ENCODE measurements around the gene ZCCHC10. TPM values are rescaled to one million over a fixed set of nuclear protein-coding genes. Genes with fewer than 3 reads are reported as not detected.

ZCCHC10 gene
- total and polyA plus RNA-seq, 2 donors (not counting 1 experiment from before 2014, with no cell fraction given): 7.4 to 33.1 TPM

DNA sequence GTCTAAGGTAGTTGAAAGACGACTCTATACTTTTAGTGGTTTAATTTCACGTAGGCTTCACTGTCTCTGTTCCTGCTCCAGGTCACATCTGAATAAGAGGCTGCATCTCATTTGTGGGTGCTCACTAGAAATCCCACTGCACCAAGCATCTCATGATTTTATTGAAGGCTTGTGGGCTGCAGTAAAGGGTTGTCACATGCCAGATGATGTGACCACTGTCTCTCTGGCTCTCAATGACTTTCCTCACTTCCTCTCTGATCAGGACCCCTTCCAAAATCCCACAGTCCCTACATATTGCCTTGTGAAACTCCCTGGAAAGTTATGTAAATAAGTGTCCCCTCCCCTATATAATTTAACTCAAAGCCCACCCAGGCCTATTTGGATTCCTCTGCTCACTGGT, 8.9 kb upstream of the ZCCHC10 start:
- TF ChIP-seq, protein P1, sequence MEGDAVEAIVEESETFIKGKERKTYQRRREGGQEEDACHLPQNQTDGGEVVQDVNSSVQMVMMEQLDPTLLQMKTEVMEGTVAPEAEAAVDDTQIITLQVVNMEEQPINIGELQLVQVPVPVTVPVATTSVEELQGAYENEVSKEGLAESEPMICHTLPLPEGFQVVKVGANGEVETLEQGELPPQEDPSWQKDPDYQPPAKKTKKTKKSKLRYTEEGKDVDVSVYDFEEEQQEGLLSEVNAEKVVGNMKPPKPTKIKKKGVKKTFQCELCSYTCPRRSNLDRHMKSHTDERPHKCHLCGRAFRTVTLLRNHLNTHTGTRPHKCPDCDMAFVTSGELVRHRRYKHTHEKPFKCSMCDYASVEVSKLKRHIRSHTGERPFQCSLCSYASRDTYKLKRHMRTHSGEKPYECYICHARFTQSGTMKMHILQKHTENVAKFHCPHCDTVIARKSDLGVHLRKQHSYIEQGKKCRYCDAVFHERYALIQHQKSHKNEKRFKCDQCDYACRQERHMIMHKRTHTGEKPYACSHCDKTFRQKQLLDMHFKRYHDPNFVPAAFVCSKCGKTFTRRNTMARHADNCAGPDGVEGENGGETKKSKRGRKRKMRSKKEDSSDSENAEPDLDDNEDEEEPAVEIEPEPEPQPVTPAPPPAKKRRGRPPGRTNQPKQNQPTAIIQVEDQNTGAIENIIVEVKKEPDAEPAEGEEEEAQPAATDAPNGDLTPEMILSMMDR (conservative IDR thresholded peaks at IDR 0.05 in 1 of 2, IDR thresholded peaks at IDR 0.05 in 1 of 2; ENCODE audit: low read depth in 1 of 2, low read length in 2 of 2): no peak
- no peak for TF ChIP-seq EZH2 (IDR thresholded peaks at IDR 0.05; ENCODE audit: low read length, missing control alignments)
- no peaks in the 10 kb centered on the region for H3K4me1 ChIP-seq (ENCODE audit: control insufficient read depth, extremely low read depth, insufficient read depth, low read length)
- no peaks in the 10 kb centered on the region for H3K36me3 ChIP-seq (ENCODE audit: control insufficient read depth, insufficient read depth, low read length)
- H3K27ac ChIP-seq (ENCODE audit: insufficient read depth, low read length): no peak overlapping the region
- H3K27me3 ChIP-seq (ENCODE audit: control insufficient read depth, insufficient read depth, low read length): no peaks in the 10 kb centered on the region
- H3K79me2 ChIP-seq (ENCODE audit: control insufficient read depth, insufficient read depth, low read length): no peaks in the 10 kb centered on the region
- H4K20me1 ChIP-seq (ENCODE audit: control insufficient read depth, extremely low read depth, insufficient read depth, low read length): no peaks in the 10 kb centered on the region
- no peak overlapping the region for H3K4me3 ChIP-seq (replicated peaks in 1 of 4; ENCODE audit: control extremely low read depth in 1 of 4, insufficient read depth in 1 of 4, low read depth in 3 of 4, low read length in 4 of 4)
- DNase-seq (ENCODE audit: low read depth in 2 of 2): no peak
- no peaks in the 10 kb centered on the region for H3K9me3 ChIP-seq (ENCODE audit: control insufficient read depth, insufficient read depth, low read depth, low read length)
- H3K4me2 ChIP-seq (ENCODE audit: extremely low read depth, insufficient read depth, low read length): no peak overlapping the region
- H2AFZ ChIP-seq (ENCODE audit: low read length): no peak overlapping the region
- no peak overlapping the region for H3K9ac ChIP-seq (ENCODE audit: insufficient read depth, low read length)

DNA sequence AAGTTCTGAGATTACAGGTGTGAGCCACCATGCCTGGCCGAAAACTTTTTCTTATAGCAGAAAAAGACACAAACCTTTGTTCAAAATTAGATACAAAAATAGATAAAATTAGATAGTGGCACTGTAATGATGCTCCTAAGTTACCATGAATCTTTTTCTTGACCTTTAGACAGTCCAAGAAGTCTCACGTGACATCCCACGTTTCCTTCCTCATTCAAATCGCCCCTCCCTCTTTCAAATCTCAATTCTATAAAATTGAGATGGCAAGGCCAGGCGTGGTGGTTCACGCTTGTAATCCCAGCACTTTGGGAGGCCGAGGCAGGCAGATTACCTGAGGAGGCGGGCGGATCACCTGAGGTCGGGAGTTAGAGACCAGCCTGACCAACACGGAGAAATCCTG, 7.7 kb upstream of the ZCCHC10 start:
- H3K4me1 ChIP-seq (ENCODE audit: control insufficient read depth, extremely low read depth, insufficient read depth, low read length): no peaks in the 10 kb centered on the region
- no peak overlapping the region for H3K27ac ChIP-seq (ENCODE audit: insufficient read depth, low read length)
- H3K27me3 ChIP-seq (ENCODE audit: control insufficient read depth, insufficient read depth, low read length): no peaks in the 10 kb centered on the region
- no peak for DNase-seq (ENCODE audit: low read depth in 2 of 2)
- H3K4me2 ChIP-seq (ENCODE audit: extremely low read depth, insufficient read depth, low read length): no peak overlapping the region
- no peaks in the 10 kb centered on the region for H3K36me3 ChIP-seq (ENCODE audit: control insufficient read depth, insufficient read depth, low read length)
- no peak for TF ChIP-seq EZH2 (IDR thresholded peaks at IDR 0.05; ENCODE audit: low read length, missing control alignments)
- TF ChIP-seq, protein P1 (conservative IDR thresholded peaks at IDR 0.05 in 1 of 2, IDR thresholded peaks at IDR 0.05 in 1 of 2; ENCODE audit: low read depth in 1 of 2, low read length in 2 of 2): no peak
- no peak overlapping the region for H3K9ac ChIP-seq (ENCODE audit: insufficient read depth, low read length)
- H3K79me2 ChIP-seq (ENCODE audit: control insufficient read depth, insufficient read depth, low read length): no peaks in the 10 kb centered on the region
- no peak overlapping the region for H3K4me3 ChIP-seq (replicated peaks in 1 of 4; ENCODE audit: control extremely low read depth in 1 of 4, insufficient read depth in 1 of 4, low read depth in 3 of 4, low read length in 4 of 4)
- no peak overlapping the region for H2AFZ ChIP-seq (ENCODE audit: low read length)
- no peaks in the 10 kb centered on the region for H3K9me3 ChIP-seq (ENCODE audit: control insufficient read depth, insufficient read depth, low read depth, low read length)
- H4K20me1 ChIP-seq (ENCODE audit: control insufficient read depth, extremely low read depth, insufficient read depth, low read length): no peaks in the 10 kb centered on the region

DNA sequence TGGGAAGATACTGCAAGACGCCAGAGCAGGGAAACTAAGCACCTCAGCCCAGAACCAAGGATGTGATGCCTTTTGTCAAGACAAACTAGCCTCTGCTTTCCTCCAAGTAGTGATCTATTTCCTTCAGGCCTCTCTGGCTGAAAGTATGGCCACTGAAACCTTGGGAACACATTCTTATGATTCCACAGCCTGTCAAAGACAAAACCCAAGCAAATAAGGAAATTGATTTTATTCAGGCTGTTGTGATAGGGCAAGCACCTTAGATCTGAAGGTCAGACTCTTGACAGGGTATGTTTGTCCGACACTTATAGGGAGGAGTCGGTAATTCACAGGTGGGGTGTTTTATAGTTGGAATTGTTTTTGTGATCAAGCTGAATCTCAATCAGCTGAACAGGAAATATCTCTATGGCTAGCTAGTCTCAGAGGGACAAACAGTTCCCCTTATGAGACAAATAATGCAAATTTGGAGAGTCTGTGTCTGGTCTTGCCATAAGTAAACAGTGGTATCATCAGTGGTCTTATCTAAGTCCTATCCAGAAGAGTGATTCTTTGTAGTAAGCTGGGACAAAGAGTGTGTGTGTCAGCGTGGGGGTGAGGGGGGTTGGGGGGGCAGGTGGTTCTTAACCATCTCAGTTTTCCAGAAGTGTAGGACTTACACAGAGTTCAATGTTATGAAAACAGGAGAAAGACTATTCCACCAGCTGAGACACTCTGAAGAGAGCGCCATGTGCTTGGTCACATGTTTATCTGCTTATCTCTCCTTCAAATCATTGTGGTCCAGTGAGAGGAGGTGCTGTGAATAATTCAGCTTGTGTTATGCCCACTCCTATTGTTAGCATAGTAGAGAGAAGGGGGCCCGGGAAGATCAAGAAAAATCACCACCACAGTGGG, 6.7 kb upstream of the ZCCHC10 start:
- Histone ChIP-seq H3K9ac (ENCODE audit: insufficient read depth, low read length) (no peak overlapping the region), H3K9me3 (ENCODE audit: control insufficient read depth, insufficient read depth, low read depth, low read length) (no peaks in the 10 kb centered on the region), H3K4me3 (replicated peaks in 1 of 4; ENCODE audit: control extremely low read depth in 1 of 4, insufficient read depth in 1 of 4, low read depth in 3 of 4, low read length in 4 of 4) (no peak overlapping the region), H2AFZ (ENCODE audit: low read length) (no peak overlapping the region), H4K20me1 (ENCODE audit: control insufficient read depth, extremely low read depth, insufficient read depth, low read length) (no peaks in the 10 kb centered on the region), H3K79me2 (ENCODE audit: control insufficient read depth, insufficient read depth, low read length) (no peaks in the 10 kb centered on the region), H3K36me3 (ENCODE audit: control insufficient read depth, insufficient read depth, low read length) (no peaks in the 10 kb centered on the region), H3K4me2 (ENCODE audit: extremely low read depth, insufficient read depth, low read length) (no peak overlapping the region), H3K4me1 (ENCODE audit: control insufficient read depth, extremely low read depth, insufficient read depth, low read length) (no peaks in the 10 kb centered on the region), H3K27me3 (ENCODE audit: control insufficient read depth, insufficient read depth, low read length) (no peaks in the 10 kb centered on the region), H3K27ac (ENCODE audit: insufficient read depth, low read length) (no peak overlapping the region)
- DNase-seq (ENCODE audit: low read depth in 2 of 2): peak in 1 of 2 donors; percentile 47
- TF ChIP-seq, protein P1 (conservative IDR thresholded peaks at IDR 0.05 in 1 of 2, IDR thresholded peaks at IDR 0.05 in 1 of 2; ENCODE audit: low read depth in 1 of 2, low read length in 2 of 2): no peak
- TF ChIP-seq EZH2 (IDR thresholded peaks at IDR 0.05; ENCODE audit: low read length, missing control alignments): no peak

All from fibroblast of lung (primary cell).